Natural killer cell (primary cell): Measurements from ENCODE around the gene XYLT2. TPM values are rescaled to one million over a fixed set of nuclear protein-coding genes. Genes with fewer than 3 reads are reported as not detected.

ENCODE experiments used
- ATAC-seq, 3 donors: fragments of 150-1000 bp in 2 of 3; fragments of 200-7000 bp in 1 of 3; cut with Tn5 transposase; 1 replicate in 1 of 3; 2 replicates in 2 of 3; pipeline ENCODE4 v1.10.0; 2021; ENCODE audit warnings: mild to moderate bottlenecking in 2 of 3, moderate library complexity in 2 of 3
- DNase-seq, 2 donors: peaks; one replicate each; pipeline versions ENCODE4 v3.0.0 to v3.0.0-alpha.2; 2013 to 2021; ENCODE audit warnings: mixed read lengths in 1 of 2
- H3K27ac ChIP-seq: one replicate; pipeline ENCODE4 v1.5.1; 2013; ENCODE audit warnings: mild to moderate bottlenecking, low read length
- H3K27me3 ChIP-seq: one replicate; pipeline ENCODE4 v1.6.1; 2013; ENCODE audit warnings: low read length; ENCODE audit not compliant: control insufficient read depth, insufficient read depth
- H3K36me3 ChIP-seq: one replicate; pipeline ENCODE4 v1.6.1; 2013; ENCODE audit warnings: low read length; ENCODE audit not compliant: control insufficient read depth, insufficient read depth
- H3K4me1 ChIP-seq: one replicate; pipeline ENCODE4 v1.6.1; 2013; ENCODE audit warnings: low read length; ENCODE audit not compliant: control insufficient read depth, insufficient read depth
- H3K4me3 ChIP-seq: one replicate; pipeline ENCODE4 v1.5.1; 2013; ENCODE audit warnings: low read length
- H3K9me3 ChIP-seq: one replicate; pipeline ENCODE4 v1.6.1; 2013; ENCODE audit warnings: low read length; ENCODE audit not compliant: control insufficient read depth, insufficient read depth
- H3K27ac Mint-ChIP-seq, 2 donors: one replicate each; pipeline ENCODE4 v1.8.0; 2022; ENCODE audit warnings: mild to moderate bottlenecking in 2 of 2, mixed read lengths in 2 of 2, moderate library complexity in 1 of 2
- H3K27me3 Mint-ChIP-seq, 2 donors: one replicate each; pipeline ENCODE4 v1.8.0; 2022; ENCODE audit warnings: low read depth in 2 of 2, mixed read lengths in 2 of 2
- H3K36me3 Mint-ChIP-seq: one replicate; pipeline ENCODE4 v1.8.0; 2022; ENCODE audit warnings: mixed read lengths
- H3K4me1 Mint-ChIP-seq, 2 donors: one replicate each; pipeline ENCODE4 v1.8.0; 2022; ENCODE audit warnings: mixed read lengths in 2 of 2
- H3K4me3 Mint-ChIP-seq: one replicate; pipeline ENCODE4 v1.8.0; 2022; ENCODE audit warnings: mild to moderate bottlenecking, moderate library complexity, mixed read lengths
- H3K9me3 Mint-ChIP-seq, 2 donors: one replicate each; pipeline ENCODE4 v1.8.0; 2022; ENCODE audit warnings: mixed read lengths in 2 of 2
- CTCF ChIP-seq: fragments of 200-600 bp; IDR thresholded peaks from one replicate; pipeline ENCODE4 v1.8.0; 2022; ENCODE audit warnings: antibody characterized with exemption
- WGBS: methylation state at CpG from one replicate; pipeline ENCODE4 v1.1.7; 2013; ENCODE audit warnings: missing lambda C conversion rate; ENCODE audit not compliant: insufficient coverage; 5-methylcytosine and 5-hydroxymethylcytosine counted together
- intact Hi-C: fragments of 100-400 bp; cut with micrococcal nuclease; formaldehyde crosslinking; loops from one replicate; pipeline ENCODE4 v1.14.2; 2022
- total RNA-seq, 4 donors: library from RNA; stranded (reverse); fragments of 120-200 nt in 1 of 4; gene quantifications; one replicate each; pipeline versions ENCODE4 v1.2.3 to v1.2.4, GENCODE V29; 2013 to 2022

The XYLT2 gene
- total RNA-seq, 3 donors from 2014 or later (not counting 1 experiment from before 2014, with no cell fraction given) = 16.3 to 25.4 (median 18.6) TPM

GRCh38 chr17:50359005-50359699, 13.2 kb downstream of the XYLT2 start:
- Mint-ChIP-seq H3K27ac (peak overlapping the region in 1 of 2 donors; percentile 59), H3K4me1 (peaks cover 7 to 12% of the 10 kb centered on the region in 2 donors), H3K4me3 (no peak overlapping the region), H3K27me3 (no peaks in the 10 kb centered on the region), H3K9me3 (no peaks in the 10 kb centered on the region), H3K36me3 (no peaks in the 10 kb centered on the region)
- 97% methylated on average over 4 of the region's 5 CpGs for WGBS
- DNase-seq (no peak), ATAC-seq (no peak)
- H3K27ac ChIP-seq = no peak overlapping the region
- intact Hi-C loops = no loop called here
- H3K9me3 ChIP-seq = no peaks in the 10 kb centered on the region
- H3K4me1 ChIP-seq = peaks cover 7% of the 10 kb centered on the region
- H3K36me3 ChIP-seq = peaks cover 43% of the 10 kb centered on the region
- H3K4me3 ChIP-seq = no peak overlapping the region
- TF ChIP-seq CTCF = no peak
- no peaks in the 10 kb centered on the region for H3K27me3 ChIP-seq

- 92% methylated on average over 14 of the region's 14 CpGs for WGBS
- H3K27me3 ChIP-seq = no peaks in the 10 kb centered on the region
- Mint-ChIP-seq H3K4me3 (no peak overlapping the region), H3K36me3 (no peaks in the 10 kb centered on the region), H3K27me3 (no peaks in the 10 kb centered on the region), H3K9me3 (no peaks in the 10 kb centered on the region), H3K4me1 (peaks cover 7 to 12% of the 10 kb centered on the region in 2 donors), H3K27ac (no peak overlapping the region)
- DNase-seq (no peak), ATAC-seq (no peak)
- H3K27ac ChIP-seq = no peak overlapping the region
- H3K4me3 ChIP-seq = no peak overlapping the region
- H3K36me3 ChIP-seq = peaks cover 34% of the 10 kb centered on the region
- H3K9me3 ChIP-seq = no peaks in the 10 kb centered on the region
- peaks cover 7% of the 10 kb centered on the region for H3K4me1 ChIP-seq
- intact Hi-C loops = loop anchor here (5.0 kb wide), 1 partner anchor 37 kb away; the partner anchor contains the start of gene LRRC59
- no peak for TF ChIP-seq CTCF
These were observed 14.1 kb downstream of the XYLT2 start for GRCh38 chr17:50359998-50360461.

DNA sequence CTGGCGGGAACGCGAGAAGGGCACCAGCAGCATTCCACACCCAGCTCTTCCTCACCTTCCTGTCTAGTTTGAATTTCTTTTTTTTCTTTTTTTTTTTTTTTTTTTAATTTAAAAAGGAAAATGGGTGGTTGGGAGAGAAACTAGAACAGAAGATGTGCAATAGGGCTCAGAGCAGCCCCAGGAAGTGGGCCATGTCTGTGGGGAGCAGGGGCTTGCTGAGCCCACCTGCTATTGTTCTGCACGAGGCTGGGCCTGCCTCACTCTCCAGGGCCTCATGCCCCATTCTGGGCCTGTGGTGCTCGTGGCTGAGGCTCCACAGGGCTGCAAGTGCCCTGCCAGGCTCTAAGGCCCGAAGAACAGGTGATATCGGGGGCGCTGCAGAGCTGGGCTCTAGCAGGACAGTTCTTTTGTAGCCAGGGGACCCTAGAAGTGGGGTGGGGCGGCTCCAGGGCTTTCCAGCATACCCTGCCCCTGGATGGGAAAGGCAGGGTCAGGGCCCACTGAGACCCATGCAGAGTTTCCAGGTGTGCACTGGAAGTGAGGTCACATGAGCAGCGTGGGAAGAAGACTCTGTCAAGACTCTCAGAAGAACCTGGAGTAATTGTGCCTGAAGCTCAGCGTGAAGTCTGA, 14.7 kb downstream of the XYLT2 start:
- H3K9me3 Mint-ChIP-seq = no peaks in the 10 kb centered on the region
- ATAC-seq = no peak
- WGBS = 85% methylated on average over 8 of the region's 11 CpGs
- no peaks in the 10 kb centered on the region for H3K27me3 ChIP-seq
- H3K27ac Mint-ChIP-seq = peak overlapping the region in 1 of 2 donors; percentile 33
- H3K27ac ChIP-seq = no peak overlapping the region
- DNase-seq = no peak
- intact Hi-C loops = loop anchor here (5.0 kb wide), 1 partner anchor 37 kb away; the partner anchor contains the start of gene LRRC59
- H3K36me3 ChIP-seq = peaks cover 34% of the 10 kb centered on the region
- H3K4me3 Mint-ChIP-seq = no peak overlapping the region
- no peak for TF ChIP-seq CTCF
- no peak overlapping the region for H3K4me3 ChIP-seq
- peaks cover 7 to 16% of the 10 kb centered on the region in 2 donors for H3K4me1 Mint-ChIP-seq
- H3K36me3 Mint-ChIP-seq = no peaks in the 10 kb centered on the region
- H3K27me3 Mint-ChIP-seq = no peaks in the 10 kb centered on the region
- H3K9me3 ChIP-seq = no peaks in the 10 kb centered on the region
- H3K4me1 ChIP-seq = peaks cover 7% of the 10 kb centered on the region
